Muscle layer of colon (tissue), 2 donors: ENCODE data around the gene PTGS1.
A peak's percentile ranks its signal among the peaks of the same experiment; 100 is the strongest.
"Not testable (repeated sequence)": the region's sequence is repeated elsewhere in the genome, so short reads cannot be mapped to it uniquely, and the experiment has no call there.

Experiments used
- H3K27ac ChIP-seq: one replicate; pipeline ENCODE4 v1.7.0; 2013; ENCODE audit warnings: low read depth, mild to moderate bottlenecking, low read length, moderate library complexity
- H3K27me3 ChIP-seq, 2 donors: one replicate each; pipeline ENCODE4 v1.7.0; 2013; ENCODE audit warnings: low read length in 2 of 2, mild to moderate bottlenecking in 2 of 2; ENCODE audit not compliant: insufficient read depth in 2 of 2, control insufficient read depth in 1 of 2
- H3K36me3 ChIP-seq: one replicate; pipeline ENCODE4 v1.7.0; 2013; ENCODE audit warnings: mild to moderate bottlenecking, low read length; ENCODE audit not compliant: insufficient read depth
- H3K4me1 ChIP-seq: one replicate; pipeline ENCODE4 v1.7.0; 2013; ENCODE audit warnings: mild to moderate bottlenecking, low read length; ENCODE audit not compliant: insufficient read depth
- H3K4me3 ChIP-seq, 2 donors: one replicate each; pipeline ENCODE4 v1.7.0; 2013; ENCODE audit warnings: low read length in 2 of 2, low read depth in 1 of 2, mild to moderate bottlenecking in 1 of 2, moderate library complexity in 1 of 2
- H3K9ac ChIP-seq: one replicate; pipeline ENCODE4 v1.7.0; 2013; ENCODE audit warnings: low read length
- H3K9me3 ChIP-seq: one replicate; pipeline ENCODE4 v1.7.0; 2013; ENCODE audit warnings: mild to moderate bottlenecking, low read length
- donor health status: abdominal sarcoma.
- donor health status: Adenocarcinoma of cecum.

PTGS1 gene

DNA sequence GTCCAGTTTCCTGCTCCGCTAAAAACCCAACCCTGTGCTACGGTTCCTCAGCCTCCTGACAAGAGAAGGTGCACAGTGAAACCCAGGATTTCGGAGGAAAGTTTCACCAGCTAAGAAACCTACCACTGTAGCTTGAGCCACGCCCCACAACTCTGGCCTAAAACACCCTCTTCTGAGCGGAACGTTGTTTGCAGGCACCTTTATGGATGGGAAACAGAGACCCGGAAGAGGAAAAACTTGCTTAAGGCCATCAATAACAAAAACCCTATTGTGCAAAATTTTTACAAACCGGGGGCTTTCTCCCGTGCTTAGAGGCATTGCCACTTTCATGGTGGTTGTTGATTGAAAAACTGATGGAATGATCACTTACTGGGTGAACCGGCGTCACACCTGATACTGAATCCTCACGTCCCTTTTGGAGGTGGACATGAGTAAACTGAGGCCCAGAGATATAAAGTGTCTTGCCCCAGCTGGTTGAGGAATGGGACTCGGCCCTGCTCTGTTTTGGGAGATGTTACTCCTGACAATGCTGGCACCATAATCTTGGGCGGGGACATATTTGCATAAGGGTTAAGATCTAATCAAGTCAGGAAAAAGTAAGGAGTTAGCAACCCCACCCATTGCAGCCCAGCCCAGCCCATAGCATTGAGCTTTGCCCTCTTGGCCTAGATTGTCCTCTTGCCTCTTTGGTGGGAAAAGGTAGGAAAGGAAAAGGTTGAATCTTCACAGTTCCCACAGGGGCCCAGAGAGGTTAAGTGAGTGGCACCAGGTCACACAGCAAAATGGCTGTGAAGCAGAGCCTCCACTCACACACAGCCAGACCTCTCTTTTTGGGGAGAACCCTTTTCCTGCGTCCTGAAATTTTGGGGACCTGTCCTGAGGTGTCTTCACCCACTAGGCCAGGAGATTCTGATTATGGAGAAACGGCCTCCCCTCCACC, 23.2 kb upstream of the PTGS1 start:
- peak overlapping the region; percentile 62 for H3K27ac ChIP-seq
- H3K9ac ChIP-seq, result no peak overlapping the region
- no peaks in the 10 kb centered on the region for H3K4me1 ChIP-seq
- no peaks in the 10 kb centered on the region for H3K9me3 ChIP-seq
- peak overlapping the region; percentile 30 to 63 for H3K4me3 ChIP-seq
- no peaks in the 10 kb centered on the region for H3K36me3 ChIP-seq
- H3K27me3 ChIP-seq, result no peaks in the 10 kb centered on the region

DNA sequence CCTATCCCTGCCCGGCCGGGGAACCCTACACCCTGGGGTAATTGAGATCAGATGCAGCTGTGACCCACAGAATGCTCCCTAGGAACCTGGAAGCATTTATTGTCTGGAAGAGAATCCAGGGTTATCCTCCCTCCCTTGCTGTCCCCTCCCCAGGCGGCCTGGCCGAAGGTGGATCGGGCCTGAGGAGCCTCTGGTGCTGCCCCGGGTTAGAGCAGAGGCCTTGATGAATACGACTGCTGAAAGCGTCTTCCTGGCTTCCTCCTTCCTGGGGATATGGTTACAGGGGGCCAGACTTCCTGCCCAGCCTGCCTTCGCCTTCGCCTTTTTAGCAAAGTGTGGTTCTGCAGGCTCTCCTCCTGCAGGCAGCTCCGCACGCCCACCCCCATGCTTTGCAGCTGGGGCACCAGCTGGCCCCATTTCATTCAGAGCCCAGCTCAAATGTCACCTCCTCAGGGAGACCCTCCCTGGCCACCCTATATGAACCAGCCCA, 22.5 kb upstream of the PTGS1 start:
- Histone ChIP-seq H3K4me1 (no peaks in the 10 kb centered on the region), H3K9ac (no peak overlapping the region), H3K4me3 (no peak overlapping the region), H3K27me3 (no peaks in the 10 kb centered on the region), H3K9me3 (no peaks in the 10 kb centered on the region), H3K36me3 (no peaks in the 10 kb centered on the region), H3K27ac (no peak overlapping the region)

DNA sequence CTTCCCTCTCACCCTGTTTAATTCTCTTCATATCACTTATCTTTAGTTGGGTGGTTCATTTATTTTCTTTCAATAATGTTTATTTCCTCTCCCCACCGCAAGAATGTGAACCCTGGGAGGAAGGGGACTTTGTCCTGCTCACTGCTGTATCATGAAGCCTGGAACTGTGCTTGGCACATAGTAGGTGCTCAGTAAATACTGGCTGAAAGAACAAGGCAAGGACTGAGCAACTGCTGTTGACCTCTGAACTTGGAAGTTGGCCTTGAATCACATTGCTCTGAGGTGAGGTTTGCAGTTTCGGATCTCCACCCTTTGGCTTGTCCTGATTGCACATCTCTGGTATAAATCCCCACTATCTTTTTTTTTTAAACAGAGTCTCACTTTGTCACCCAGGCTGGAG, 22.0 kb upstream of the PTGS1 start:
- H3K27ac ChIP-seq, result no peak overlapping the region
- H3K36me3 ChIP-seq, result no peaks in the 10 kb centered on the region
- H3K27me3 ChIP-seq, result no peaks in the 10 kb centered on the region
- no peak overlapping the region for H3K4me3 ChIP-seq
- no peak overlapping the region for H3K9ac ChIP-seq
- no peaks in the 10 kb centered on the region for H3K9me3 ChIP-seq
- no peaks in the 10 kb centered on the region for H3K4me1 ChIP-seq

GRCh38 chr9:122349201-122349600, 21.6 kb upstream of the PTGS1 start:
- H3K4me1 ChIP-seq, result no peaks in the 10 kb centered on the region
- H3K9ac ChIP-seq, result no peak overlapping the region
- no peaks in the 10 kb centered on the region for H3K9me3 ChIP-seq
- H3K4me3 ChIP-seq, result no peak overlapping the region
- H3K27me3 ChIP-seq, result no peaks in the 10 kb centered on the region
- no peak overlapping the region for H3K27ac ChIP-seq
- H3K36me3 ChIP-seq, result no peaks in the 10 kb centered on the region

DNA sequence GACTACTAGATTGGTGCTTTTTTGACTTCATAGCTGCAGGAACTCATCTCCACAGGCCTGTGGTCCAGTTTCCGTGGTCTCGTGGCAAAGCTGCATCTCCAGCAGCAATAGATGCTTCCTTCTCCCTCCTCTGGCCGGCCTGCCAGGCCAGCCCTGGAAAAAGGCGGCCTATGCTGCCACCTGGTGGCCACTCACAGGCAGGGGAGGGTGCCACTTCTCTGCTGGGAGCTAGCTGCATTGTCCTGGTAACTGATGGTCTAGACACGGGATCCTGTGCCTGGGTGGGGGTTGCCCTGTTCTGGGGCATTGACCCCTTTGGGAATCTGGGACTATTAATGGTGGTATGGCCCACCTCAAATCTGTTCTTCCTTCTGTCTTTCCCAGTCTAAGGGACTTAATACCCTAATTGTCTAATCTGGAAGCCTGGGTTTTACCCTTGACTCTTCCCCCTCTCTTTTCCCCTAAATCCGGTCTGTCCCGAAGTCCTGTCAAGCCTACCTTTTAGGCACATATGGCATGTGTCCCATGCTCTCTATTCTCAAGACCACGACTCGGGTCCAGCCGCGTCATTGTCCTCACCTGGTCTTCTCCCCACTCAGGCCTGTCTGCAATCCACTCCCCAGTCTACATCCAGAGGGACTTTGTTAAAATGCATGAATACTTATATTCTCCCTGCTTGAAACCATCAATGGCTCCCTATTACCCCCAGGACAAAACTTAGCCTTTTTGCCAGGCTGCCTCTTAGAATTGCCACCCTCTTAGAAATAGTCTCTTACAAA, 20.1 kb upstream of the PTGS1 start:
- H3K4me3 ChIP-seq, result no peak overlapping the region

GRCh38 chr9:122354536-122355199, 16.2 kb upstream of the PTGS1 start:
- Histone ChIP-seq H3K9me3 (no peaks in the 10 kb centered on the region), H3K9ac (no peak overlapping the region), H3K4me3 (no peak overlapping the region), H3K4me1 (no peaks in the 10 kb centered on the region), H3K27me3 (no peaks in the 10 kb centered on the region), H3K36me3 (no peaks in the 10 kb centered on the region), H3K27ac (no peak overlapping the region)

More for the DNA sequence above, 20.1 kb upstream of the PTGS1 start:
- no peak overlapping the region for H3K27ac ChIP-seq
- H3K9me3 ChIP-seq, result no peaks in the 10 kb centered on the region
- no peaks in the 10 kb centered on the region for H3K27me3 ChIP-seq
- no peak overlapping the region for H3K9ac ChIP-seq
- H3K4me1 ChIP-seq, result no peaks in the 10 kb centered on the region
- no peaks in the 10 kb centered on the region for H3K36me3 ChIP-seq

DNA sequence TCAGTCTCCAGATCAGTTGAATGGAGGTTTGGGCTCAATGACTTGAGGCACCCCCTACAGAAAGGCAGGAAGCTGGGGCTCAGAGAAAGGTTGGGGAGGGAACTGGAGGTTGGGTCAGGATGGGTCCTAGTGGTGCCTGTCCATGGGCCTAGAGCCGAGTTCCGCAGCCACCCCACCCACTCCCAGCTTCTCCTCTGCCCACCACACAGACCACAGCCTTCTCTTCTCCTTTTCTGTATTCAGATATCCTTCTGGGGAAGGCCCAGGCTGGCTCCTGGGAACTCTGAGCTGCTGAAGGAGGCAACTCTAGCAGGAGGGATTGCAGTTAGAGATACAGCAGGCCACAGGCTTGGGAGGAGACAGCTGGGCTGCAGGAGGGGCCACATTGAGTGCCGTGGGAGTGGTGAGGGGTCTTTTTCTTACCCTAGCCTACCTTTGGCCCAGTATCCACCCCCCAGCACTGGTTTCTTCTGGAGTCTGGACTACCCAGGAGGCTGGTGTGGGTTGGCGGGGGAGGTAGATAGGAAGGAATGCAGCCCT, 15.4 kb upstream of the PTGS1 start:
- H3K36me3 ChIP-seq, result no peaks in the 10 kb centered on the region
- no peak overlapping the region for H3K4me3 ChIP-seq
- H3K27ac ChIP-seq, result no peak overlapping the region
- no peaks in the 10 kb centered on the region for H3K9me3 ChIP-seq
- no peak overlapping the region for H3K9ac ChIP-seq
- H3K4me1 ChIP-seq, result peaks cover 4% of the 10 kb centered on the region
- H3K27me3 ChIP-seq, result no peaks in the 10 kb centered on the region

- Histone ChIP-seq H3K9me3 (no peaks in the 10 kb centered on the region), H3K27ac (no peak overlapping the region), H3K36me3 (no peaks in the 10 kb centered on the region), H3K4me1 (peaks cover 9% of the 10 kb centered on the region), H3K4me3 (no peak overlapping the region), H3K27me3 (no peaks in the 10 kb centered on the region), H3K9ac (no peak overlapping the region)
These were observed 14.2 kb upstream of the PTGS1 start for GRCh38 chr9:122356627-122357026.

DNA sequence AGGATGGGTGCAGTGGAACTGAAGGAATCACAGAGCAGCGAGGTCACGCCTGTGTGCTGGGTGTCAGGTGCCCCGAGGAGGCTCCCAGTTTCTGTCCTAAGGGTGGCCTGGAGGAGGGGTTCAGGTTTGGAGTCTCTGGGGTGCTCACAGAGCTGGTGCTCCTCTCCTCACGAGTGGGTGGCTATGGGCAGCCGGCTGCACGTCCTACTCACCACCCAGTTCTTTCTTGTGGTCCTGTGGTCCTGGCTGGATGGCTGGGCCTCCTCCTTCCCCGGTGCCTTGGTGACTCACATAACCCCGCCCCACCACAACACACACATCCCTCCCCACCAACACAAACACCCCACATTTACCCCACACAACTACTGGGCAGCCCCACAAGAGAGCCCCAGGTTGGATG, 9.9 kb upstream of the PTGS1 start:
- H3K4me3 ChIP-seq, result no peak overlapping the region
- H3K27ac ChIP-seq, result no peak overlapping the region
- no peak overlapping the region for H3K9ac ChIP-seq

DNA sequence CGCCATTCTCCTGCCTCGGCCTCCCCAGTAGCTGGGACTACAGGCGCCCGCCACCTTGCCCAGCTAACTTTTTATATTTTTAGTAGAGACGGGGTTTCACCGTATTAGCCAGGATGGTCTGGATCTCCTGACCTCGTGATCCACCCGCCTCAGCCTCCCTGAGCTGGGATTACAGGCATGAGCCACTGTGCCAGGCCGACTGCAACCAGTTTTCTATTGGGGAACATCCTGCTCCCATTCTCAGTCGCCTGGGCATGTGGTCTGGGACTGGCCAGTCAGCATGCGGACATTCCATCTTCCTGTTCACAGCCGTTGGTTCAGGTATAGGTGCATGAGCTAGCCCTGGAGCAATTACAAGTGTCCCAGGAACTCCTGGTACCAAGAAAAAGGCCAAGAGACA, 7.7 kb upstream of the PTGS1 start:
- H3K4me1 ChIP-seq, result peaks cover 30% of the 10 kb centered on the region
- not testable (repeated sequence) for H3K27ac ChIP-seq, H3K9ac ChIP-seq, H3K36me3 ChIP-seq, H3K4me3 ChIP-seq, H3K9me3 ChIP-seq, H3K27me3 ChIP-seq

More for the DNA sequence above, 9.9 kb upstream of the PTGS1 start:
- Histone ChIP-seq H3K9me3 (no peaks in the 10 kb centered on the region), H3K36me3 (no peaks in the 10 kb centered on the region), H3K27me3 (no peaks in the 10 kb centered on the region), H3K4me1 (peaks cover 13% of the 10 kb centered on the region)
